Kidney capillary endothelial cell (primary cell): ENCODE measurements around the gene SELE.
"Not testable (repeated sequence)": the region's sequence is repeated elsewhere in the genome, so short reads cannot be mapped to it uniquely, and the experiment has no call there.

Experiments
- DNase-seq: peaks from one replicate; pipeline ENCODE4 v3.0.0-alpha.2; 2018; ENCODE audit warnings: low spot score

Gene SELE

GRCh38 chr1:169722779-169723178, 11.1 kb downstream of the SELE start:
- no peak for DNase-seq

- not testable (repeated sequence) for DNase-seq
Observed at GRCh38 chr1:169715100-169715499, 18.8 kb downstream of the SELE start.

GRCh38 chr1:169713090-169713489, 20.8 kb downstream of the SELE start:
- DNase-seq: not testable (repeated sequence)

- DNase-seq: no peak
Observed at GRCh38 chr1:169712309-169712631, 21.6 kb downstream of the SELE start.

- peak; percentile 63 for DNase-seq
Observed at GRCh38 chr1:169711469-169712308, 22.2 kb downstream of the SELE start, which contains the start of gene SELL. SELL (minus strand) TSS chr1:169711620; CDS start chr1:169711498, 122 bp downstream.

GRCh38 chr1:169708647-169709046, 25.2 kb downstream of the SELE start:
- no peak for DNase-seq

GRCh38 chr1:169707912-169708604, 25.8 kb downstream of the SELE start:
- DNase-seq: no peak

GRCh38 chr1:169704797-169705196, 29.1 kb downstream of the SELE start:
- no peak for DNase-seq

GRCh38 chr1:169701261-169702005, 32.4 kb downstream of the SELE start:
- DNase-seq: no peak

GRCh38 chr1:169699707-169700106, 34.2 kb downstream of the SELE start:
- DNase-seq: no peak

- DNase-seq: no peak
Observed at GRCh38 chr1:169698976-169699375, 34.9 kb downstream of the SELE start.

- no peak for DNase-seq
Observed at GRCh38 chr1:169697755-169698154, 36.1 kb downstream of the SELE start.

- DNase-seq: no peak
Observed at GRCh38 chr1:169696273-169697100, 37.4 kb downstream of the SELE start.

- DNase-seq: no peak
Observed at GRCh38 chr1:169694304-169695075, 39.4 kb downstream of the SELE start.

- no peak for DNase-seq
Observed at GRCh38 chr1:169692756-169693460, 41.0 kb downstream of the SELE start.

- DNase-seq: no peak
Observed at GRCh38 chr1:169690489-169690888, 43.4 kb downstream of the SELE start.

- no peak for DNase-seq
Observed at GRCh38 chr1:169689395-169689794, 44.5 kb downstream of the SELE start.

- not testable (repeated sequence) for DNase-seq
Observed at GRCh38 chr1:169688377-169688776, 45.5 kb downstream of the SELE start.

- DNase-seq: no peak
Observed at GRCh38 chr1:169683661-169684060, 50.2 kb downstream of the SELE start.

- DNase-seq: not testable (repeated sequence)
Observed at GRCh38 chr1:169683168-169683567, 50.7 kb downstream of the SELE start.
